Aorta (tissue), 5 donors: Measurements from ENCODE around the gene DYDC2. TPM values are rescaled to one million over a fixed set of nuclear protein-coding genes. Genes with fewer than 3 reads are reported as not detected.

ENCODE experiments used
- ATAC-seq: fragments of 200-7000 bp; cut with Tn5 transposase; one replicate; pipeline ENCODE4 v1.9.1; 2022; ENCODE audit warnings: moderate library complexity; ENCODE audit not compliant: low FRiP score
- DNase-seq, 2 donors: peaks; one replicate each; pipeline ENCODE4 v3.0.0-alpha.2; 2020
- H3K27ac ChIP-seq, 2 donors: one replicate each; pipeline ENCODE4 v1.5.1; 2013; ENCODE audit warnings: low read length in 2 of 2, mild to moderate bottlenecking in 2 of 2, moderate library complexity in 2 of 2, control low read depth in 1 of 2, inconsistent platforms in 1 of 2, low read depth in 1 of 2
- H3K27me3 ChIP-seq, 2 donors: one replicate each; pipeline ENCODE4 v1.6.1; 2013; ENCODE audit warnings: control low read depth in 1 of 2, low read length in 1 of 2, mild to moderate bottlenecking in 1 of 2, moderate library complexity in 1 of 2; ENCODE audit not compliant: insufficient read depth in 2 of 2, control insufficient read depth in 1 of 2
- H3K36me3 ChIP-seq, 2 donors: one replicate each; pipeline ENCODE4 v1.6.1; 2013; ENCODE audit warnings: control low read depth in 1 of 2, low read length in 1 of 2, mild to moderate bottlenecking in 1 of 2; ENCODE audit not compliant: insufficient read depth in 2 of 2, control insufficient read depth in 1 of 2
- H3K4me1 ChIP-seq, 2 donors: one replicate each; pipeline ENCODE4 v1.6.1; 2013; ENCODE audit warnings: low read length in 2 of 2, control low read depth in 1 of 2, mild to moderate bottlenecking in 1 of 2, moderate library complexity in 1 of 2; ENCODE audit not compliant: insufficient read depth in 2 of 2, control insufficient read depth in 1 of 2
- H3K4me3 ChIP-seq, 2 donors: one replicate each; pipeline ENCODE4 v1.5.1; 2013; ENCODE audit warnings: low read length in 2 of 2, control low read depth in 1 of 2, mild to moderate bottlenecking in 1 of 2
- H3K9me3 ChIP-seq: one replicate; pipeline ENCODE4 v1.6.1; 2013; ENCODE audit warnings: mild to moderate bottlenecking, low read length; ENCODE audit not compliant: control insufficient read depth
- WGBS, 2 donors: extraction: QIAGEN DNeasy Blood & Tissue Kit; methylation state at CpG; one replicate each; pipeline ENCODE4 v1.1.7; 2013; 5-methylcytosine and 5-hydroxymethylcytosine counted together
- intact Hi-C, 2 donors: fragments of 100-400 bp; cut with DNase I; formaldehyde crosslinking; loops; one replicate each; pipeline versions ENCODE4 v1.14.2 to v1.15.0; 2022
- polyA plus RNA-seq, 2 donors: library from polyadenylated mRNA; stranded (reverse); fragments of 200-250 nt; gene quantifications; one replicate each; pipeline ENCODE4 v1.2.3, GENCODE V29; 2013
- total RNA-seq, 2 donors: library from RNA; stranded (reverse); fragmentation: NEBNext Ultra II Directional; extraction: Animal tissue kit (Norgen Biotek cat#: 25700); gene quantifications; one replicate each; pipeline ENCODE4 v1.2.1, GENCODE V29; 2021
- donor health status: healthy with polysubstance abuse.
- donor health status: Bipolar disorder and iron deficiency.
- donor health status: DM: no; HTN: no; CAD: no.
- donor health status: DM: no; HTN: no; CAD: no.
- donor health status: DM: yes; HTN: yes; CAD: no.

The DYDC2 gene
- total and polyA plus RNA-seq, 4 donors = not detected

DNA sequence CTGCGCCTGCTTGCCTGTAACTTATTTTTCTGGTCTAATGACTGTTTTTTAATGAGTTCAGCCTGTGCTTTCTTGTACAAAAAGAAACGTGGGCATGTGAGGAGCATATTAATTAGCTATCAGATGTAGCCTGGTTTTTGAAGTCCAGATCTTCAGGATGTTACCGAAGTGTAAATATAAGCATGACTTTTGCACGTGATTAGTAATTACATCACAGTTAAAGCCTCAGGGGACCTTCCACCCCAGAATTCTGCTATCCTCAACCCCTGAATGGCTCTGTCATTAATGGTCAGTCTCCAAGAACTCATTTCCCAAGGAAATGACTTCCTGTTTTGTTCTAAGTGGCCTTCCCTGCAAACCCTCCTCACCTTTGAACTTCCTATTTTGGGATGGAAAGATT, 49.6 kb downstream of the DYDC2 start:
- Histone ChIP-seq H3K36me3 (no peaks in the 10 kb centered on the region), H3K9me3 (no peaks in the 10 kb centered on the region), H3K27me3 (no peaks in the 10 kb centered on the region), H3K27ac (no peak overlapping the region), H3K4me3 (no peak overlapping the region), H3K4me1 (no peaks in the 10 kb centered on the region)
- WGBS, 2 donors = 77 to 78% methylated on average over 4 of the region's 4 CpGs
- no peak for ATAC-seq
- intact Hi-C loops = no loop called here
- DNase-seq = no peak

DNA sequence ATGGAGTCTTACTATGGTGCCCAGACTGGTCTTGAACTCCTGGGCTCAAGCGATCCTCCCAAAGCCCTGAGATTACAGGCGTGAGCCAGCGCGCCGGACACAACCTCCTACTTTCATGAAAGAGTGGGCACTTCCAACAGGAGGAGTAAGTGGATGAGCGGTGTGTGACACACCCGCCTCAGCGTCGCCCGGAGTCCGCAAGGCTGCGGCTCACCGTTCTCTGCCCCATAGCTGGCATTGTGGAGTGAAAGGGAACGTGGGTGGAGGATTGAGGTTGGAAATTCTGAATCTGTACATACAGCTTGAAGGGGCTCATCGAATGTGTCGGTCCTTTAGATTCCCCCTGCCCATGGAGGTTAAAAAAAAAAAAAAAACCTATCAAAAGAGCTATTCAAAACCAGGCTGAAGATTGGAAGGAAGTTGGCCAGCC, 51.2 kb downstream of the DYDC2 start:
- peak; percentile 24 for ATAC-seq
- Histone ChIP-seq H3K4me1 (no peaks in the 10 kb centered on the region), H3K27ac (no peak overlapping the region), H3K36me3 (no peaks in the 10 kb centered on the region), H3K27me3 (no peaks in the 10 kb centered on the region), H3K9me3 (no peaks in the 10 kb centered on the region), H3K4me3 (peak overlapping the region; percentile 44 to 76)
- no peak for DNase-seq
- intact Hi-C loops = loop anchor here in 1 of 2 donors (2.0 kb wide), 1 partner anchor 47 kb away; the partner anchor contains the start of gene TSPAN14
- WGBS, 2 donors = 14 to 15% methylated on average over 16 of the region's 16 CpGs

DNA sequence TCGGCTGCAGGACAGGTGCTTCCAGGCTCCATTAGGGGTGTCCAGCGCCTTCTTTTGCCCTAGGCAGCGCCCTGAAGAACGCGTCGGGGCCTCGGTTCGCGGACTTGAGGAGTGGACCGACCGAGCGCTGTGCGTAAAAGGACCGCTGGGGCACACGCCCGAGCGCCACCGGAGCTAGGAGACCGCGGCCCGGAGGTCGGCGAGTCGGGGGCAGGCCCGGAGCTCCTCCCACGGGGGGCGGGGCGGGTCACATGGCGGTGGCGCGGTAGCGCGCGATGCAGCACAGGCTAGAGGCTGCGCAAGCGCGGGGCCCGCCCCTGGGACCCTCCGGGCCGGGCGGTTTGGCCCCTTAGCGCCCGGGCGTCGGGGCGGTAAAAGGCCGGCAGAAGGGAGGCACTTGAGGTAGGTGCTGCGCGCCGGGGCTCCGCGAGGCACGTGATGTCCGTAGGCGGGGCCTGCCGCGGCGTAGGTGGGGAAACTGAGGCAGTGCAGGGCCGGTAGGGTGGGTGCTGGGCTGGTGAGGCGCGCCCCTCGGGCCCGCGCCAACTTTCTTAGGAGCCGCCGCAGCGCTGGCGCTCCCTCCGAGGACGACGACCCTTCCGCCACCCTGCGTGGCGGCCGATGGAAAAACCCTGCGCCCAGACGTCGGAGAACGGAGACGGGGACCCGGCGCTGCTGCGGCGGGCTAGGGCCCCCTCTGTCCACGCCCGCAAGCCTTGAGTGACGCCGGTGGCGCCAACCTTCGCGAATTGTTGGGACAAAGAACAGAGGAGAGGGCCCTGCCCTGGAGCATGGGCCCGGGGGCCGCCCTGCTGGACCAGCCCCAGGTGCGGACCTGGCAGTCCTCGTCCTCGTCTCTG, 51.9 kb downstream of the DYDC2 start, which contains the start of gene PRXL2A:
PRXL2A (plus strand) TSS at position 310 of the 860 bp plus-strand sequence. CDS start 11,917 bp downstream, outside the sequence.
- H3K27ac ChIP-seq = peak within 1 kb of the TSS in 1 of 2 donors; percentile 4
- DNase-seq = peak; percentile 91 to 95
- no peaks in the 10 kb centered on the region for H3K4me1 ChIP-seq

DNA sequence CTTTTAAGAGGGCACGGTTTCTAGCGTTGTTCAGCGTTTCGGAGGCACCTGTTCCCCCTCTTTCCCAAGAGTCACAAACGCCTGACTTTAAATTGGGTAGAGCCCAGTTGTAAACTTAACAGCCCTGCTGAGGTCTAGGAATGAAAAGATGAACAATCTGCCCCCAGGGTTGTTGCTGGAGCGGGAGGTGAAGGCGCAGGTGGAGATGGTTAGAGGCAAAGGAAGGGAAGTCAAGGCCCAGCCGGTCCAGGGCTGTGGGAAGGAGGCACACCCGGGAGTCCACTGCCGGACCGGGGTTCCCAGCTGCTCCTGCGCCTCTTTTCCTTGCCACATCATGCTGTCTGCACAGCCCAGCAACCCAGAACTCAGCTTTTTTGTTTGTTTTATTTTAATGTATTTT, 52.5 kb downstream of the DYDC2 start:
- H3K4me1 ChIP-seq = no peaks in the 10 kb centered on the region
- 38% methylated on average over 12 of the region's 12 CpGs for WGBS, 2 donors
- no peak for ATAC-seq
- intact Hi-C loops = loop anchor here in 1 of 2 donors (2.0 kb wide), 1 partner anchor 46 kb away; the partner anchor contains the start of gene TSPAN14
- no peaks in the 10 kb centered on the region for H3K9me3 ChIP-seq
- no peaks in the 10 kb centered on the region for H3K36me3 ChIP-seq
- no peak for DNase-seq
- H3K4me3 ChIP-seq = peak overlapping the region; percentile 71 to 76
- no peak overlapping the region for H3K27ac ChIP-seq
- no peaks in the 10 kb centered on the region for H3K27me3 ChIP-seq

More for the DNA sequence above, 51.9 kb downstream of the DYDC2 start, which contains the start of gene PRXL2A:
- H3K4me3 ChIP-seq = peak within 1 kb of the TSS; percentile 71 to 76
- ATAC-seq = peak; percentile 94
- H3K9me3 ChIP-seq = no peaks in the 10 kb centered on the region
- no peaks in the 10 kb centered on the region for H3K36me3 ChIP-seq
- H3K27me3 ChIP-seq = no peaks in the 10 kb centered on the region
- WGBS, 2 donors = 0 to 1% methylated on average over 90 to 96 of the region's 96 CpGs
- intact Hi-C loops = loop anchor here in 1 of 2 donors (2.0 kb wide), 1 partner anchor 46 kb away; the partner anchor contains the start of gene TSPAN14

DNA sequence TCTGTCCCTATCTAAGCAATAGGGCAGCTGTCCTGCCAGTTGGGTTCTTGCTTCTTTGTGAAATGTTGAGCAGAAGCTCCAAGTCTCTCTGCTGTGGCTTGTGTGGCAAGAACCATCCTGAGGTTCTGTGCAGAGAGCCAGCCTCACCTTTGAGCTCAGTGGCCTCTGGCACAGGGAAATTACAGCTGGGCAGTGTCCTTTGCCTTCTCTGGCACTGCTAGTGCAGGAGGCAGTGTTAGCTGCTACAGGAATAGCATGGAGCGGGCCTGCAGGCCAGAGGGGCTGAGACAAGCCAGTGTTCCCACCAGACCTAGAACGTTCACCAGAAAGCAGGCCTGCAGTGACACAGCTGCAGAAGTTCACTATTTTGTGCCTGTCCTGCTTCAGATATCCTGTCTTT, 53.5 kb downstream of the DYDC2 start:
- DNase-seq (no peak), ATAC-seq (no peak)
- intact Hi-C loops = no loop called here
- Histone ChIP-seq H3K9me3 (no peaks in the 10 kb centered on the region), H3K4me3 (no peak overlapping the region), H3K4me1 (no peaks in the 10 kb centered on the region), H3K27me3 (no peaks in the 10 kb centered on the region), H3K27ac (no peak overlapping the region), H3K36me3 (no peaks in the 10 kb centered on the region)
- WGBS, 2 donors = 59% methylated on average over 2 of the region's 2 CpGs

DNA sequence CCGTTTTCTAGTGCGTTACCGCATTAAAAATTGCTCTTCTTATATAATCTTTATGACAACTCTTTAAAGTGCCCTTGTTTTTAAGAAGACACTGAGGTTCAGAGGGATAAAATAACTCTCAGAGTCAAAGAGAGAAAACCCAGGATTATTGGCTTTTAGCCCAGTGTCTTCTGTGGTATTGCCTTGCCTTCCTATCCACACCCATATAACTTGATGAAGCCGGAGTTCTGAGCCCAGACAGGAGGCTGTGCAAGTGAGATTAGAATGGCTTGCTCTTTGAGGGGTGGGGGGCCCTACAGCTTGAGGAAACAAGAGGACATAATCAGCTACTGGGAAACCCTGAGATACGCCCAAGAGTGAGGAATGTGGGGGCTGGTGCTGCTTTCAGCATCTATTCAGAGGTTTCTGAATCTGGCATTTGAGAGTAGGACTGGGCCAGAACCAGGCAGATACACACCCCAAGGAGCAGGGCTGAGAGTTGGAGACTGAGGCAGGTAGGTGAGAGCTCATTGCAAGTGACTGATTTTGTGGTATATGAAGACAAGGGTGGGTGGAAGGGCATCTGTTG, 54.1 kb downstream of the DYDC2 start:
- WGBS, 2 donors = 93 to 95% methylated on average over 5 of the region's 5 CpGs
- no peaks in the 10 kb centered on the region for H3K36me3 ChIP-seq
- no peak for ATAC-seq
- intact Hi-C loops = no loop called here
- no peak overlapping the region for H3K27ac ChIP-seq
- no peaks in the 10 kb centered on the region for H3K9me3 ChIP-seq
- H3K4me3 ChIP-seq = no peak overlapping the region
- H3K27me3 ChIP-seq = no peaks in the 10 kb centered on the region
- no peak for DNase-seq
- H3K4me1 ChIP-seq = no peaks in the 10 kb centered on the region

DNA sequence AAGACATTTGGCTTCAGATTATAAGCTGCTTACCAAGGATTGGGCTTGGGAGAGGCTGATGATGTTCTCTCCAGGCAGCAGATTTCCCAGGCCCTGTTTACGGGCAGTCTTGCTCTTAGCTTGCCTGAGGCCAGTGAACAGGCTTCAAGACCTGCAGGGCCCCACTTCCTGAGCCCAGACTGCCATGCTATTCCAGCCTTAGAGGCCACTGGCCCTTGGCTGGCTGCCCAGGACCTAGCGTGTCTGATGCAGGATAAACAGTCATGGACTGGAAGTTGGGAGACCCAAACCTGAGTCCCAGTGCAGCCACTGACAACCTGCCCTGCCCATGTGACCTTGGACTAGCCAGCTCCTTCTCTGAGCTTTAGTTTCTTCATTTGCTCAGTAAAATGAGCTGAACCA, 54.7 kb downstream of the DYDC2 start:
- Histone ChIP-seq H3K9me3 (no peaks in the 10 kb centered on the region), H3K4me1 (no peaks in the 10 kb centered on the region), H3K36me3 (no peaks in the 10 kb centered on the region), H3K27ac (no peak overlapping the region), H3K27me3 (no peaks in the 10 kb centered on the region), H3K4me3 (no peak overlapping the region)
- ATAC-seq (no peak), DNase-seq (no peak)
- intact Hi-C loops = no loop called here
- 55 to 59% methylated on average over 2 of the region's 2 CpGs for WGBS, 2 donors

DNA sequence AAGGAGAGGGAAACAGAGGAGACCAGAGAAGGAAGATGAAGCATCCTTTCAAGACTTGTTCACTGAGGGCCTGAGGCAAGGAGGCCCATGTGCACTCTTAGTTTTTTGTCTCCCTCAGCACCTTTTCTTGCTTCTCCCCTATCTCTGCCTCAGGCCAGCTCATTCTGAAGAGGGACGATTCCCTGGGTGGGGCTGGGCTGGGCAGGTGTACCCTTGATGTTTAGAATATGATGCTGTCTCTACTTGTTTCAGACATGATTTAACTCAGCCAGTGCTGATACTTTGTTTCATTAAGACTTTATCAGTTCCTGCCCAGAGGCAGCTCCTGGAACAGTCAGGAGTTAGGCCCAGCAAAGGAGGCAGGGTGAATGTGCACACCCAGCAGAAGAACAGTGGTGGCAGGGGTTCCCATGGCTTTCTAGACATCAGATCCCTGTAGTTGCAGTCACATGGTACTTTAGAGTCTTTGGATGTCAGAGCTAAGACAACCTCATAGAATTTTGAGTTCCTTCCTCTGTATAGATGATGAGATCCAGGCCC, 55.2 kb downstream of the DYDC2 start:
- WGBS, 2 donors = 97 to 100% methylated on average over 1 of the region's 1 CpG
- no peak overlapping the region for H3K27ac ChIP-seq
- intact Hi-C loops = no loop called here
- no peaks in the 10 kb centered on the region for H3K9me3 ChIP-seq
- ATAC-seq = no peak
- no peaks in the 10 kb centered on the region for H3K27me3 ChIP-seq
- no peaks in the 10 kb centered on the region for H3K4me1 ChIP-seq
- H3K4me3 ChIP-seq = no peak overlapping the region
- no peak for DNase-seq
- H3K36me3 ChIP-seq = no peaks in the 10 kb centered on the region
